Glomerular visceral epithelial cell (primary cell): ENCODE results near the gene ISCU.
A peak's percentile ranks its signal among the peaks of the same experiment; 100 is the strongest.
"Not testable (repeated sequence)": the region's sequence is repeated elsewhere in the genome, so short reads cannot be mapped to it uniquely, and the experiment has no call there.

Source experiments
- DNase-seq: peaks from one replicate; pipeline ENCODE4 v3.0.0-alpha.2; 2016; ENCODE audit errors: extremely low spot score

ISCU gene

GRCh38 chr12:108570743-108571608 is 8.6 kb downstream of the ISCU start:
- DNase-seq = peak; percentile 42

DNA sequence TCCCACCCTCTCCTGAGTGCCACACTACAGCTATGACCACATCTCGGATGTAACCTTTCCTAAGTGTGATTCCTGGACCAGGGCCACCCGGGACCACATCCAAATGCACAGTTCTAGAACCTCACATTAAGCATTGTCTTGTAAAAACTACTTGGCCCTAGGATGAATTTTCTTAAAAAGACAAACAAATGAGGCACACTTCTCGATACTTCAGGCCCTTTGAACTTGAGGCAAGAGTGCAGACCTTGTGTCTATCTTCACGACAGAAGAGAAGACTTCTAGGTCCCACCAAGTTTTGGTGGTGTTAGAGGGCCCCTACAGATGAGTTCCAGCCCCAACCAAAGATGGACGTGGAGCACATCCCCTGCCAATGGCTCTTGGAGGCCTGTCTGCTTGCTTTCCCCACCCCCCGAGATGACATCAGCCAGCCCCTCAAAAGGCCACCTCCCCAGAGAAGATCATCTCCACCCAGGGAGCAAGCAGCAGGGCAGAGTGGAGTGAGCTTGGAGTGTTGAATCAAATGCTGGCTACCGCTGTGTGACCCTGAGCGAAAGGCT is 9.3 kb downstream of the ISCU start:
- DNase-seq = no peak

DNA sequence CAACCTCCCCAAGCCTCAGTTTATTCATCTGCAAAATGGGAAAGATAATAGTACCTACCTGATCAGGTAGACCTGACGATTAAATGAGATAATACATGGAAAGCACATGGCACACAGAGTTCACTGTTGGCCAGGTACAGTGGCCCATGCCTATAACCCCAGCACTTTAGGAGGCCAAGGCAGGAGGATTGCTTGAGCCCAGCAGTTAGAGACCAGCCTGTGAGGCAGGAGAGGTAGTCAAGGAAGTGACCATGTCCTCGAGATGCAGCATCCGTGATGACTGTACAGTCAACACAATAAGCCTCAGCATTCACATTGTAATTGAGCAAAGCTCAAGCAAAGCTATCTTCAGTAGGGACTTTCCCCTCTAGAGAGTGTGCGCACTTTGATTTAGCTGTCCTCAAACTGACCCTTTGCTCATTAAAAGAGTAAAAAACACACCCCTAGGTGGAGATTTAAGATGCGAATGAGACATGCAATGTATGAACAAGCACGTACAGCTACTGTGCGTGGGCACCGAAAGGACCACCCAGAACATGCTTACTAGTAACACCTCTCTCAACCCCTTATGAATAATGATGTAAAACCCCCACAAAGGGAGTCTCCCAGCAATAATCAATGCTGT is 9.9 kb downstream of the ISCU start:
- no peak for DNase-seq

- DNase-seq = no peak
Observed at GRCh38 chr12:108573317-108573716, 10.9 kb downstream of the ISCU start.

DNA sequence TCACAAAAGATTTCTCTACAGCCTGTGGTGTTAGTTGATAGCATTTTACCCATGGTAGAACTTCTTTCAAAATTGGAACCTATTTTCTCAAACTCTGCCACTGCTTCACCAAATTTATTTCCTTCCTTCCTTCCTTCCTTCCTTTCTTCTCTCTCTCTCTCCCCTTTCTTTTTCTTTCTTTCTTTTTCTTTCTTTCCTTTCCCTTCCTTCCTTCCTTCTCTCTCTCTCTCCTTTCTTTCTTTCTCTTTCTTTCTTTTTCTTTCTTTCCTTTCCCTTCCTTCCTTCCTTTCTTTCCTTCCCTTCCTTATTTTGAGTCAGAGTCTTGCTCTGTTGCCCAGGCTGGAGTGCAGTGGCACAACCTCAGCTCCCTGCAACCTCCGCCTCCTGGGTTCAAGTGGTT is 11.9 kb downstream of the ISCU start:
- not testable (repeated sequence) for DNase-seq

- no peak for DNase-seq
Observed at GRCh38 chr12:108575199-108575912, 13.0 kb downstream of the ISCU start.

DNA sequence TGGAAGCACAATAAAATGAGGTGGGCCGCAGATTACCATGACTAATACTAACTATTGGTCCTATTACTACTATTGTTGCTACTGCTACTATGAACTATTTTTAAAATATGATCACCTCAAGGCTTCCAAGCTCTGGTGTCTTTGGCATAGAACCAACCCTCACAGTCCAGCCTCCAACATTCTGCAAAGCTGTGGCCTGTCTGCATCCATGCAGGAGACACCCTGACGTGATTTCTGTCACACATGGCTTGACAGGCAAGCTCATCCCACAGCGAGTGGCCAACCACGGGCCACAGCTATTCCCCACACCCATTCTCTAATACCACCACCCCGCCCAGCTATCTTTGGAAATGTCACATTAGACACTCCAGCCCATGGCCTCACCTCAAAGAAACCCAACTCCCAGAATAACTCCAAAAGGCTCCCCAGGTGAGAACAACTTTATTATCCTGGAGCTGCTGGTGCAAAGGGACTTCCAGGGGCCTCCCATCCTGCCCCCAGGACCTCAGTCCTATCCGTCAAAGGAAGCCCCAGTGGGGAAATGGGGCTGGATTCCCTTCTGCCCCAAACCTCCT is 14.4 kb downstream of the ISCU start:
- DNase-seq = peak; percentile 95

GRCh38 chr12:108577458-108577857 is 15.1 kb downstream of the ISCU start:
- no peak for DNase-seq

DNA sequence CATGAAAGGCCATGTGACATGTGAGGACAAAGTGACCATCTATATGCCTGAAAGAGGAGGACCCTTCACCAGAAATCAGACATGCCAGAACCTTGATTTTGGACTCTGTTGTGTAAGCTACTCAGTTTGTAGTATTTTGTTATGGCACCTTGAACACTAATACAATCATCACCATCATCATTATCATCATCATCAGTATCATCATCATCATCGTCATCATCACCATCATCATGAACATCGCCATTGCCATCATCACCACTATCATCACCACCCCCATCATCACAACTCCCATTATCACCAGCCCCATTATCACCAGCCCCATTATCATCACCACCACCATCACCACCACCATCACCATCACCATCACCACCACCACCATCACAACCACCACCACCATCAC is 15.9 kb downstream of the ISCU start:
- DNase-seq = no peak

- DNase-seq = no peak
Observed at GRCh38 chr12:108578813-108579212, 16.4 kb downstream of the ISCU start.

DNA sequence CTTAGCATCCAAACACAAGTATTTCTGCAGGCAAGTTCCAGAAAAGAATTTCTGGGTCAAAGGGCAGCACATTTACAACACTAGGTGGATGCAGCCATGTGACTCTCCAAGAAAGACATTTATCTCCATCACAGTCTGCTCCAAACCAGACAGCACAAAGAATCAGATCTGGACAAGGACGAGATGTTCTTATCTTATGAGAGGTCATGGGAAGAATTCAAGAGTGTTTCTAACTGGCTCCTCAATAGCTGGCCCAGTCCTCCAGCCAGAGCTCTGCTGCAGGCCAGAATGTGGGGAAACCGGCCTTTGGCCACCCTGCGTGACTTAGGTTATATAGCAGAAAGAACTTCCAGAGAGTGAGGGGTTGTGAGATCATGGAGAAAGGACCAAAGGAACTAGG is 18.1 kb downstream of the ISCU start:
- DNase-seq = no peak

- DNase-seq = no peak
Observed at GRCh38 chr12:108581311-108582227, 19.2 kb downstream of the ISCU start.

DNA sequence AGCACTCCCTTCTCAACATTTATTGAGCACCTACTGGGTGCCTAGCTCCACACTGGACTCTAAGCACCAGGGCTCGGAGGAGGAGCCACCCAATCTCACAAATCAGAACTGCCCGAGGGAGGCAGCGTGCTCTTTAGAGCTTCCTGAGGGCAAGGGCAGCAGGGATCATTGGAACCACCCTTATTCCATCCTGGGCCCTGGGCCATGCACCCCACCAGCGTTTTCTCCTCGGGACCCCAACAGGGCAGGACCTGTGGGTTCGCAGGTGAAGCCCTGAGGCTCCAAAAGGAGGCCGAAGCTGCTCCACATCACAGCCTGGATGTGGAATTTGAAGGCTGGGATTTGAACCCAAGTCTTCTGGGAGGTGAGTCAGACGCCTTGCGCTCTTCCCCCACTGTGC is 20.1 kb downstream of the ISCU start:
- DNase-seq = no peak

- no peak for DNase-seq
Observed at GRCh38 chr12:108582978-108583770, 20.8 kb downstream of the ISCU start.

DNA sequence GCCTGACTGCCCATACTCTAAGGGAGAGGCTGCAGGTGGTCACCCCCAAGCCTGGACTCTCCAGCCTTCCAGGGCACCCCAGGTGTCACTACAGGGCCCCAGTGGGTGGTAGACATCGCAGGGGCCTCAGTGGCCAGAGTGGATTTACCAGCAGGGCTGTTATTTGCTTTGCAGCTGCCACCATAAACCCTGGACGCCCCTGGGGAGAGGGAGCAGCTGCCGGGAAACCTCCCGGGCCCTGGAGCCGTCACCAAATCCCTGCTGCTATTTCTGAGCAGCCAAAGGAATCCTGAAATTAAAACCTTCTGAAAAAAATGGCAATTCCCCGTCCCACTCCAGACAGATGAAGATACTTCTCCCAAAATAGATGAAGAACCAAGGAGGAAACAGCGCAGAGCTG is 21.6 kb downstream of the ISCU start:
- no peak for DNase-seq

- DNase-seq = no peak
Observed at GRCh38 chr12:108584456-108585065, 22.2 kb downstream of the ISCU start.

DNA sequence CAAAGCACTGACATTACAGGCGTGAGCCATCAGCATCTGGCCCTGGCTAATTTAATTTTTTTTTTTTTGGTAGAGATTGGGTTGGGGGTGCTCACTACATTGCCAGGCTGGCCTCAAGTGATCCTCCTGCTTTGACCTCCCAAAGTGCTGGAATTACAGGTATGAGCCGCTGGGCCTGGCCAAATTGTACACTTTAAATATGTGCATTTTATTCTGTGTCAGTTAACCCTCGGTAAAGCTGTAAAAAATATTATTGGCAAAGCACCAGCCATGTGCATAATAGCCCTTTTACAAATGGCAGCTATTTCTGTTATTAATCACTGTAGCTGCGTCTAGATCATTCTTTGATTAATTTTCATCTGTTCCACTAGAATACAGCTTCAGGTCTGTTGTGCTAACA is 23.5 kb downstream of the ISCU start:
- DNase-seq = no peak

DNA sequence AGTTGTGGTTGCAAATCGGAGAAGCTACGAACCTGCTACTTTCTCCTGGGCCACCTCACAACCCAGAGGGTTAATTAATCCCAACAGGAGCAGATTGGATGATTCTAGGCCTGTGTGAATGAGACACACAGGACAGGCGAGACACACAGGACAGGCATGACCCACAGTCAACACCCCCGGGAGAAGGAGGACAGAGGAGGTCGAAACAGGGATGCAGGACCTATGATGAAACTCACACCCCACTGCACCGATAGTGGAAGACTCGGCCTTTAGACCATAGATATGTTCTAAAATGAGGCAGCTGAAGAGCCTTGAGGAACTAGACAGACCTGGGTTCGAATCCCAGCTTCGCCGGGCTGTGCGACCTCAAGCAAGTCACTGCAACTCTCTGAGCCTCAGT is 23.9 kb downstream of the ISCU start:
- DNase-seq = no peak

- DNase-seq = no peak
Observed at GRCh38 chr12:108587826-108588225, 25.4 kb downstream of the ISCU start.
